Esophagus muscularis mucosa (tissue), 4 donors: Measurements from ENCODE around the gene OR2V1. TPM values are rescaled to one million over a fixed set of nuclear protein-coding genes. Genes with fewer than 3 reads are reported as not detected.

Experiments used
- DNase-seq: peaks from one replicate; pipeline ENCODE4 v3.0.0-alpha.2; 2017; ENCODE audit errors: extremely low spot score
- H3K27ac ChIP-seq, 4 donors: fragments of 200-600 bp; sonication (generic); replicated peaks in 1 of 4; 1 replicate in 3 of 4; 2 replicates in 1 of 4; pipeline ENCODE4 v1.5.1; 2016 to 2019; ENCODE audit warnings: mild to moderate bottlenecking in 1 of 4
- H3K27me3 ChIP-seq, 4 donors: fragments of 200-600 bp; sonication (generic); one replicate each; pipeline versions ENCODE4 v1.5.1 to v1.6.0; 2016 to 2019
- H3K36me3 ChIP-seq, 4 donors: fragments of 200-600 bp; sonication (generic); one replicate each; pipeline ENCODE4 v1.5.1; 2016 to 2019
- H3K4me1 ChIP-seq, 4 donors: fragments of 200-600 bp; sonication (generic); one replicate each; pipeline ENCODE4 v1.5.1; 2016 to 2019
- H3K4me3 ChIP-seq, 4 donors: fragments of 200-600 bp; sonication (generic); 1 replicate in 2 of 4; 2 replicates in 2 of 4; pipeline ENCODE4 v1.5.1; 2016 to 2019; ENCODE audit warnings: mild to moderate bottlenecking in 4 of 4, moderate library complexity in 1 of 4
- H3K9me3 ChIP-seq, 4 donors: fragments of 200-600 bp; sonication (generic); 1 replicate in 3 of 4; 2 replicates in 1 of 4; pipeline ENCODE4 v1.5.1; 2016 to 2019
- EP300 ChIP-seq: sonication (generic); formaldehyde crosslinking; IDR thresholded peaks from one replicate; pipeline ENCODE4 v1.6.1; 2017; ENCODE audit warnings: antibody characterized with exemption
- POLR2A ChIP-seq: fragments of 450-650 bp; IDR thresholded peaks from one replicate; pipeline ENCODE4 v1.6.1; 2017; ENCODE audit warnings: antibody characterized with exemption, moderate library complexity, mild to moderate bottlenecking, low read depth
- POLR2AphosphoS5 ChIP-seq, 2 donors: sonication (generic); formaldehyde crosslinking; IDR thresholded peaks; one replicate each; pipeline ENCODE4 v1.6.1; 2017; ENCODE audit warnings: antibody characterized with exemption in 2 of 2
- WGBS: methylation state at CpG from one replicate; pipeline ENCODE4 v1.1.5; 2018; 5-methylcytosine and 5-hydroxymethylcytosine counted together
- intact Hi-C: fragments of 100-400 bp; cut with DNase I; formaldehyde crosslinking; loops from one replicate; pipeline ENCODE4 v1.15.1; 2023
- total RNA-seq, 4 donors: library from RNA; depleted of rRNA; stranded (reverse); fragments of >200 nt; gene quantifications; one replicate each; pipeline versions ENCODE4 v1.1.0 to v1.2.1, GENCODE V29; 2016
- TF ChIP-seq, protein P1 (sequence below), 3 experiments: fragments of 200-600 bp in 2 of 3; fragments of 450-650 bp in 1 of 3; sonication (generic) in 2 of 3; IDR thresholded peaks; one replicate each; pipeline ENCODE4 v1.5.1; 2017 to 2019; ENCODE audit warnings: antibody characterized with exemption in 3 of 3, mild to moderate bottlenecking in 2 of 3, moderate library complexity in 1 of 3

Gene OR2V1
- total RNA-seq, 4 donors from 2014 or later: not detected

DNA sequence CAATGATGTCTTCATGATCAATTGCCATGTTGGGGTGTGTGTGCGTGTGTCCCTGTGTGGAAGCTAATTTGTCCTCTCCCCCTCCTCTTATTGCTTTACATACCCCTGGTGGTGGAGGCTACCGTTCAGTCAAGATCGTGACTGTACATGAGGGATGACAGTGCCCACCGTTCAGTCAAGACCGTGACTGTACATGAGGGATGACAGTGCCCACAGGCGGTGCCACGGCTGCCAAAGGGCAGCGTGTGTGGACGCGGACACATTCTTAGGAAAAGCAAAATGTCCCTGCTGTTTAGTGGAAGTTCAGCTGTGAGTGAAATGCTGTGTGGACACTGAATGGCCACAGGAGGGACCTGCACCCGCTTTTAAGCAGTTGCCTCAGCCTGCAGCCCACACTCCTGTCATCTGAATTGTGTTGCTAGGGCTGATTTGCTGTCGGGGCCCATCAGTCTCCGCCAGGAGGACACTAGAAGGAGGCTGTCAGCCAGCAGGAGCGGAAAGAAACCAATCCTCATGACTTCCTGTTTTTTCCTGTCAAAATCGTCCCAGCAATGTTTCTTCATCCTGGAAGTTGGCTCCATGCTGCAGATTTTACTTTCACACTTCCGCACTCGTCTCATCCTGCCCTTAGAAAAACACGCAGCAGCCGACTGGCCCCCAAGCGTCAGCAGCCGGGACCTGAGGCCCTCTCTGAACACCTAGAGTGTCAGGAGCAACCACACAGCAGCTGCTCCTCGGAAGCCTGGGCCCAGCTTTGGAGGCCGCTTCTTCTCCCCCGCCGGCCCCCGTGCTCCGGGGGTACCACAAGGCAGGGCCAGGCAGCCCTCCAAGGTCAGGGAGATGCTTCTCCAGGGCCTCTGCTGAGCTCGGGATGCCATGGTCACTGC is 9.1 kb downstream of the OR2V1 start:
- 57% methylated on average over 28 of the region's 28 CpGs for WGBS
- Histone ChIP-seq H3K4me1 (peaks cover 0 to 3% (median 0%) of the 10 kb centered on the region in 4 donors), H3K4me3 (no peak overlapping the region), H3K36me3 (no peaks in the 10 kb centered on the region), H3K27me3 (peaks cover 0 to 93% (median 0%) of the 10 kb centered on the region in 4 donors), H3K27ac (no peak overlapping the region), H3K9me3 (no peaks in the 10 kb centered on the region)
- DNase-seq: no peak
- intact Hi-C loops: no loop called here
- no peak for TF ChIP-seq EP300
- TF ChIP-seq POLR2A: no peak
- TF ChIP-seq POLR2AphosphoS5 (IDR thresholded peaks at IDR 0.05): no peak
- TF ChIP-seq, protein P1, sequence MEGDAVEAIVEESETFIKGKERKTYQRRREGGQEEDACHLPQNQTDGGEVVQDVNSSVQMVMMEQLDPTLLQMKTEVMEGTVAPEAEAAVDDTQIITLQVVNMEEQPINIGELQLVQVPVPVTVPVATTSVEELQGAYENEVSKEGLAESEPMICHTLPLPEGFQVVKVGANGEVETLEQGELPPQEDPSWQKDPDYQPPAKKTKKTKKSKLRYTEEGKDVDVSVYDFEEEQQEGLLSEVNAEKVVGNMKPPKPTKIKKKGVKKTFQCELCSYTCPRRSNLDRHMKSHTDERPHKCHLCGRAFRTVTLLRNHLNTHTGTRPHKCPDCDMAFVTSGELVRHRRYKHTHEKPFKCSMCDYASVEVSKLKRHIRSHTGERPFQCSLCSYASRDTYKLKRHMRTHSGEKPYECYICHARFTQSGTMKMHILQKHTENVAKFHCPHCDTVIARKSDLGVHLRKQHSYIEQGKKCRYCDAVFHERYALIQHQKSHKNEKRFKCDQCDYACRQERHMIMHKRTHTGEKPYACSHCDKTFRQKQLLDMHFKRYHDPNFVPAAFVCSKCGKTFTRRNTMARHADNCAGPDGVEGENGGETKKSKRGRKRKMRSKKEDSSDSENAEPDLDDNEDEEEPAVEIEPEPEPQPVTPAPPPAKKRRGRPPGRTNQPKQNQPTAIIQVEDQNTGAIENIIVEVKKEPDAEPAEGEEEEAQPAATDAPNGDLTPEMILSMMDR (IDR thresholded peaks at IDR 0.05): no peak

DNA sequence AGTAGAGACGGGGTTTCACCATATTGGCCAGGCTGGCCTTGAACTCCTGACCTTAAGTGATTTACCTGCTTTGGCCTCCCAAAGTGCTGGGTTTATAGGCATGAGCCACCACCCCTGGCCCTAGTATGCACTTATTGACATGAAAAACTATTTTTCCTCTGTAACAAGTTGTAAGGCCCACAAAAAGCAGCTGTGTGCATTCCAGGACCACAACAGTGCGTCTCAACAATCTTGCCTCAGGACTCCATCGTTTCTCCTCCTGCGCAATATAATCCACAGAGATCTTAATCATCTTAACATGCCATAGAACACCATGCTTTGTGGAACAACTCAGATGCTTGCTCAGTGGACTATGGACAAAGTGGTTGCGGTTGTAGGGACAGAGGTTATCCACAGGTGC is 10.2 kb downstream of the OR2V1 start:
- TF ChIP-seq POLR2A: no peak
- TF ChIP-seq POLR2AphosphoS5 (IDR thresholded peaks at IDR 0.05): no peak
- TF ChIP-seq, protein P1 (IDR thresholded peaks at IDR 0.05): no peak
- TF ChIP-seq EP300: no peak
- DNase-seq: no peak
- no peaks in the 10 kb centered on the region for H3K9me3 ChIP-seq
- peaks cover 0 to 3% (median 0%) of the 10 kb centered on the region in 4 donors for H3K4me1 ChIP-seq
- intact Hi-C loops: no loop called here
- 92% methylated on average over 5 of the region's 5 CpGs for WGBS
- peaks cover 0 to 96% (median 3%) of the 10 kb centered on the region in 4 donors for H3K27me3 ChIP-seq
- no peak overlapping the region for H3K27ac ChIP-seq
- no peak overlapping the region for H3K4me3 ChIP-seq
- H3K36me3 ChIP-seq: no peaks in the 10 kb centered on the region

DNA sequence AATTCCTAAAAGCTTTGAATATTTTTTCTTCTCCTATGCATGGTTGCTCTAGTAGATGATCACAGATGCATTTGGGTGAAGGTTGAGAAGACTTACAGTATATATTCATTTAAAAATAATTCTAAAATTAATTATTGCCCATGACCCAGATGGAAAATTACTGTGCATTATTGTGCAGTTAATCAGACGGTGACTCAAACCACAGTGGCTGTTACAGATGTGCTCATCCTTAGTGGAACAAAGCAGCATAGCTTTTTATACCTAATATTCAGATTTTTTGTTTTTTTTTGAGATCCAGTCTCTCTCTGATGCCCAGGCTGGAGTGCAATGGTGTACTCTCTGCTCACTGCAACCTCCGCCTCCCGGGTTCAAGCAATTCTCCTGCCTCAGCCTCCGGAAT is 10.7 kb downstream of the OR2V1 start:
- intact Hi-C loops: no loop called here
- no peaks in the 10 kb centered on the region for H3K36me3 ChIP-seq
- H3K4me3 ChIP-seq: no peak overlapping the region
- no peaks in the 10 kb centered on the region for H3K9me3 ChIP-seq
- 88% methylated on average over 4 of the region's 4 CpGs for WGBS
- peaks cover 0 to 96% (median 4%) of the 10 kb centered on the region in 4 donors for H3K27me3 ChIP-seq
- H3K4me1 ChIP-seq: peaks cover 0 to 3% (median 1%) of the 10 kb centered on the region in 4 donors
- no peak for DNase-seq
- TF ChIP-seq, protein P1 (IDR thresholded peaks at IDR 0.05): no peak
- TF ChIP-seq POLR2A (no peak), POLR2AphosphoS5 (IDR thresholded peaks at IDR 0.05) (no peak), EP300 (no peak)
- H3K27ac ChIP-seq: no peak overlapping the region

DNA sequence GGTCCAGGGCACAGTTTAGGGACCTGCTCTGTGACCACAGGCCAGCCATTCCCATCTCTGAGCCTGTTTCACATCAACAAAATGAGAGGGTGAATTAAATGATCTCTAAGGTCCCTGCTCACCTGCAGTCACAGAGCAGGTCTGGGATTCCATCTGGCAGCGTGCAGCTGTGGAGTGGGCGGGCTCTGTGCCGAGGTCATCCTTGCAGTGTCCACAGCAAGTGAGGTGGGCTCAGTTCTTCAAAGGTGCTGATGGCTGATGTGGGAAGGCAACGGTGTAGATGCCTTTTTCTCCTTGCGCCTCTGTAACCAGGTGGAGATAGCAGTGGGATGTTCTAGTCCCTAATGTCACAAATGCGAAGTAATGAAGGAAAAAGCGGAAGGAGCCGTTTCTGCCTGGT is 11.9 kb downstream of the OR2V1 start:
- H3K36me3 ChIP-seq: no peaks in the 10 kb centered on the region
- peaks cover 0 to 96% (median 16%) of the 10 kb centered on the region in 4 donors for H3K27me3 ChIP-seq
- H3K4me3 ChIP-seq: no peak overlapping the region
- intact Hi-C loops: no loop called here
- peaks cover 0 to 12% (median 4%) of the 10 kb centered on the region in 4 donors for H3K4me1 ChIP-seq
- no peak for DNase-seq
- TF ChIP-seq POLR2AphosphoS5 (IDR thresholded peaks at IDR 0.05): no peak
- TF ChIP-seq EP300: no peak
- no peak for TF ChIP-seq POLR2A
- TF ChIP-seq, protein P1 (IDR thresholded peaks at IDR 0.05): no peak
- H3K27ac ChIP-seq: no peak overlapping the region
- no peaks in the 10 kb centered on the region for H3K9me3 ChIP-seq
- 76% methylated on average over 8 of the region's 8 CpGs for WGBS
